ENCODE measurements around the gene ZDHHC4.
A peak's percentile ranks its signal among the peaks of the same experiment; 100 is the strongest.

ZDHHC4 gene

GRCh38 chr7:6607651-6608051 is 30.4 kb downstream of the ZDHHC4 start:
- H2AK5ac ChIP-seq (ENCODE audit: low read length) = no peak overlapping the region
- H3K4me1 ChIP-seq (ENCODE audit: control insufficient read depth in 1 of 2, insufficient read depth in 2 of 2, low read length in 2 of 2) = no peaks in the 10 kb centered on the region
- H3K79me2 ChIP-seq (ENCODE audit: control insufficient read depth, insufficient read depth, low read length, poor library complexity) = no peaks in the 10 kb centered on the region
- no peaks in the 10 kb centered on the region for H3K27me3 ChIP-seq (ENCODE audit: insufficient read depth, low read length)
- no peak overlapping the region for H3K4me3 ChIP-seq (ENCODE audit: low read depth, low read length)
- no peak overlapping the region for H3K9ac ChIP-seq (ENCODE audit: low read length)
- no peak overlapping the region for H3K18ac ChIP-seq (ENCODE audit: low read length)
- H3K4me2 ChIP-seq (ENCODE audit: low read length) = no peak overlapping the region
- no peak overlapping the region for H3K14ac ChIP-seq (ENCODE audit: low read length)
- H4K91ac ChIP-seq (ENCODE audit: low read depth, low read length) = no peak overlapping the region
- H2BK12ac ChIP-seq (ENCODE audit: low read length) = no peak overlapping the region
- H3K23ac ChIP-seq (ENCODE audit: low read length) = no peak overlapping the region
- H2BK5ac ChIP-seq (ENCODE audit: low read depth, low read length, poor library complexity) = no peak overlapping the region
- H4K8ac ChIP-seq (ENCODE audit: low read depth, low read length) = no peak overlapping the region
- no peak overlapping the region for H3K27ac ChIP-seq (ENCODE audit: low read depth, low read length)
- H3K4ac ChIP-seq (ENCODE audit: low read depth, low read length) = no peak overlapping the region
- no peak overlapping the region for H4K12ac ChIP-seq (ENCODE audit: low read depth, low read length)
- no peak overlapping the region for H2BK120ac ChIP-seq (ENCODE audit: insufficient read depth, low read length, poor library complexity)
- no peaks in the 10 kb centered on the region for H3K9me3 ChIP-seq (ENCODE audit: insufficient read depth, low read depth, low read length)
- no CpG with 5 or more reads among the region's 38 CpGs for WGBS (ENCODE audit: extremely low coverage, insufficient coverage, insufficient read length)
- no peaks in the 10 kb centered on the region for H3K79me1 ChIP-seq (ENCODE audit: low read length)
- no peak overlapping the region for H2AFZ ChIP-seq (ENCODE audit: insufficient read depth, low read length, poor library complexity)
- no peak for DNase-seq
- H3K36me3 ChIP-seq (ENCODE audit: control insufficient read depth in 1 of 2, insufficient read depth in 2 of 2, low read length in 2 of 2) = peaks cover 14 to 24% of the 10 kb centered on the region in 2 experiments

GRCh38 chr7:6608081-6608480 is 30.8 kb downstream of the ZDHHC4 start:
- no peak overlapping the region for H3K4me2 ChIP-seq (ENCODE audit: low read length)
- H3K4ac ChIP-seq (ENCODE audit: low read depth, low read length) = no peak overlapping the region
- H3K9ac ChIP-seq (ENCODE audit: low read length) = no peak overlapping the region
- H3K27ac ChIP-seq (ENCODE audit: low read depth, low read length) = no peak overlapping the region
- no peaks in the 10 kb centered on the region for H3K79me1 ChIP-seq (ENCODE audit: low read length)
- H4K12ac ChIP-seq (ENCODE audit: low read depth, low read length) = no peak overlapping the region
- no peak overlapping the region for H4K8ac ChIP-seq (ENCODE audit: low read depth, low read length)
- no peaks in the 10 kb centered on the region for H3K9me3 ChIP-seq (ENCODE audit: insufficient read depth, low read depth, low read length)
- H2BK120ac ChIP-seq (ENCODE audit: insufficient read depth, low read length, poor library complexity) = no peak overlapping the region
- no peaks in the 10 kb centered on the region for H3K4me1 ChIP-seq (ENCODE audit: control insufficient read depth in 1 of 2, insufficient read depth in 2 of 2, low read length in 2 of 2)
- H2BK5ac ChIP-seq (ENCODE audit: low read depth, low read length, poor library complexity) = no peak overlapping the region
- H4K91ac ChIP-seq (ENCODE audit: low read depth, low read length) = no peak overlapping the region
- no peak overlapping the region for H2AK5ac ChIP-seq (ENCODE audit: low read length)
- H3K4me3 ChIP-seq (ENCODE audit: low read depth, low read length) = no peak overlapping the region
- no peak for DNase-seq
- H3K14ac ChIP-seq (ENCODE audit: low read length) = no peak overlapping the region
- no peaks in the 10 kb centered on the region for H3K79me2 ChIP-seq (ENCODE audit: control insufficient read depth, insufficient read depth, low read length, poor library complexity)
- no peaks in the 10 kb centered on the region for H3K27me3 ChIP-seq (ENCODE audit: insufficient read depth, low read length)
- peaks cover 12 to 19% of the 10 kb centered on the region in 2 experiments for H3K36me3 ChIP-seq (ENCODE audit: control insufficient read depth in 1 of 2, insufficient read depth in 2 of 2, low read length in 2 of 2)
- H2BK12ac ChIP-seq (ENCODE audit: low read length) = no peak overlapping the region
- no peak overlapping the region for H2AFZ ChIP-seq (ENCODE audit: insufficient read depth, low read length, poor library complexity)
- WGBS (ENCODE audit: extremely low coverage, insufficient coverage, insufficient read length) = no CpG with 5 or more reads among the region's 27 CpGs
- H3K23ac ChIP-seq (ENCODE audit: low read length) = no peak overlapping the region
- no peak overlapping the region for H3K18ac ChIP-seq (ENCODE audit: low read length)

- no peaks in the 10 kb centered on the region for H3K9me3 ChIP-seq (ENCODE audit: insufficient read depth, low read depth, low read length)
- H3K9ac ChIP-seq (ENCODE audit: low read length) = no peak overlapping the region
- H3K4me1 ChIP-seq (ENCODE audit: control insufficient read depth in 1 of 2, insufficient read depth in 2 of 2, low read length in 2 of 2) = no peaks in the 10 kb centered on the region
- no CpG with 5 or more reads among the region's 12 CpGs for WGBS (ENCODE audit: extremely low coverage, insufficient coverage, insufficient read length)
- H3K36me3 ChIP-seq (ENCODE audit: control insufficient read depth in 1 of 2, insufficient read depth in 2 of 2, low read length in 2 of 2) = peaks cover 12 to 19% of the 10 kb centered on the region in 2 experiments
- no peak overlapping the region for H2BK12ac ChIP-seq (ENCODE audit: low read length)
- no peaks in the 10 kb centered on the region for H3K79me1 ChIP-seq (ENCODE audit: low read length)
- no peaks in the 10 kb centered on the region for H3K79me2 ChIP-seq (ENCODE audit: control insufficient read depth, insufficient read depth, low read length, poor library complexity)
- H2AK5ac ChIP-seq (ENCODE audit: low read length) = no peak overlapping the region
- no peak overlapping the region for H4K8ac ChIP-seq (ENCODE audit: low read depth, low read length)
- no peak overlapping the region for H3K23ac ChIP-seq (ENCODE audit: low read length)
- H2AFZ ChIP-seq (ENCODE audit: insufficient read depth, low read length, poor library complexity) = no peak overlapping the region
- no peak for DNase-seq
- H2BK120ac ChIP-seq (ENCODE audit: insufficient read depth, low read length, poor library complexity) = no peak overlapping the region
- H2BK5ac ChIP-seq (ENCODE audit: low read depth, low read length, poor library complexity) = no peak overlapping the region
- H3K18ac ChIP-seq (ENCODE audit: low read length) = no peak overlapping the region
- H3K4ac ChIP-seq (ENCODE audit: low read depth, low read length) = no peak overlapping the region
- H4K91ac ChIP-seq (ENCODE audit: low read depth, low read length) = no peak overlapping the region
- H3K27ac ChIP-seq (ENCODE audit: low read depth, low read length) = no peak overlapping the region
- H3K4me2 ChIP-seq (ENCODE audit: low read length) = no peak overlapping the region
- H3K14ac ChIP-seq (ENCODE audit: low read length) = no peak overlapping the region
- H3K4me3 ChIP-seq (ENCODE audit: low read depth, low read length) = no peak overlapping the region
- H4K12ac ChIP-seq (ENCODE audit: low read depth, low read length) = no peak overlapping the region
- no peaks in the 10 kb centered on the region for H3K27me3 ChIP-seq (ENCODE audit: insufficient read depth, low read length)
Measured at GRCh38 chr7:6608794-6609193, 31.5 kb downstream of the ZDHHC4 start.

GRCh38 chr7:6612819-6613218 is 35.6 kb downstream of the ZDHHC4 start:
- Histone ChIP-seq H3K4me2 (ENCODE audit: low read length) (no peak overlapping the region), H4K91ac (ENCODE audit: low read depth, low read length) (no peak overlapping the region), H3K27ac (ENCODE audit: low read depth, low read length) (no peak overlapping the region), H3K4me1 (ENCODE audit: control insufficient read depth in 1 of 2, insufficient read depth in 2 of 2, low read length in 2 of 2) (peaks cover 13 to 14% of the 10 kb centered on the region in 2 experiments), H2BK120ac (ENCODE audit: insufficient read depth, low read length, poor library complexity) (no peak overlapping the region), H4K8ac (ENCODE audit: low read depth, low read length) (no peak overlapping the region), H2AFZ (ENCODE audit: insufficient read depth, low read length, poor library complexity) (no peak overlapping the region), H3K14ac (ENCODE audit: low read length) (no peak overlapping the region), H2BK5ac (ENCODE audit: low read depth, low read length, poor library complexity) (no peak overlapping the region), H3K79me1 (ENCODE audit: low read length) (peaks cover 2% of the 10 kb centered on the region), H3K4me3 (ENCODE audit: low read depth, low read length) (no peak overlapping the region), H3K4ac (ENCODE audit: low read depth, low read length) (no peak overlapping the region), H3K36me3 (ENCODE audit: control insufficient read depth in 1 of 2, insufficient read depth in 2 of 2, low read length in 2 of 2) (peaks cover 7 to 8% of the 10 kb centered on the region in 2 experiments), H3K27me3 (ENCODE audit: insufficient read depth, low read length) (peaks cover 5% of the 10 kb centered on the region), H3K18ac (ENCODE audit: low read length) (no peak overlapping the region), H3K9me3 (ENCODE audit: insufficient read depth, low read depth, low read length) (no peaks in the 10 kb centered on the region), H2BK12ac (ENCODE audit: low read length) (no peak overlapping the region), H2AK5ac (ENCODE audit: low read length) (no peak overlapping the region), H4K12ac (ENCODE audit: low read depth, low read length) (no peak overlapping the region), H3K79me2 (ENCODE audit: control insufficient read depth, insufficient read depth, low read length, poor library complexity) (no peaks in the 10 kb centered on the region), H3K23ac (ENCODE audit: low read length) (no peak overlapping the region), H3K9ac (ENCODE audit: low read length) (no peak overlapping the region)
- WGBS (ENCODE audit: extremely low coverage, insufficient coverage, insufficient read length) = no CpG with 5 or more reads among the region's 7 CpGs
- peak; percentile 56 to 63 for DNase-seq

Data from trophoblast cell (in vitro differentiated cells and primary cell).